ENCODE measurements around the gene HSD3B7.

The HSD3B7 gene

DNA sequence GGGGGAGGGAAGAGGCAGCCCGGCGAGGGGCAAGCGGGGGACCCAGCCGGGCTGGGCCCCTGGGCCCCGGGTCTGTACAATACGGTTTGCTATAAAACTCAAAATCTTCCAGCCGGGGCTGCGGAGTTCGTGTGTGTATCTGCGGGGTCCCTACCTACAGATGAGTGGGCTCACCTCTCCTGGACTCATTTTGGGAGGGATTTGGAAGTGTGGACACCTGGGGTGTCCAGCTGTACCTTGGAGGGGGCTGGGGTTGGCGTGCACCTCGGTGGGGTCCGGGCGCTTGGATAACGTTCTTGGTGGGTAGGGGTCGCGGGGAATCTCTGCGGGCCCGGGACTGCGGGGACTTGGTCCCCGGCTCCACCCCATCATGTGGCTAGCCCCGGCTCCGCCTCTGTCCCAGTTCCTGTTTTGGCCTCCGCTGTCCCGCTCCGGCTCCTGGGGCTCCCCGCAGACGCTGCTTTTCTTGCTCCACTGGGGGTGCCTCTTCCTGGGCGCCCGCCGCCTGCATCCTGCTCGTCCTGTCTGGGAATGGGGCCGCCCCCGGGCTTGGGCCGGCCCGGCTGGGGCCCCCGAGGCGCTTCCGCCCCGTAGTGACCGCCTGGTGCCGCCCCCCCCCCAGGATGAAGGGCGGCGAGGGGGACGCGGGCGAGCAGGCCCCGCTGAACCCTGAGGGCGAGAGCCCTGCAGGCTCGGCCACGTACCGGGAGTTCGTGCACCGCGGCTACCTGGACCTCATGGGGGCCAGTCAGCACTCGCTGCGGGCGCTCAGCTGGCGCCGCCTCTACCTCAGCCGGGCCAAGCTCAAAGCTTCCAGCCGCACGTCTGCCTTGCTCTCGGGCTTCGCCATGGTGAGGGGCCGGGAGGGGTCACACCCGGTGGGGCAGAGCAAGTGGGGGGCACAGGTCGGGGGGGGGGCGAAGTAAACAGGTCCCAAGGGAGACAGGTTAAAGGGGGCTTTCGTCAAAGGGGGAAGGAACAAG lies 36.0 kb upstream of the HSD3B7 start, which contains the start of gene ORAI3:
TSS of gene ORAI3 (plus strand) at position 402 of the 983 bp plus-strand sequence. CDS start at position 624, 222 bp downstream.
- peak within 1 kb of the TSS; percentile 82 to 91 for H3K4me3 ChIP-seq
- peak; percentile 81 to 89 for DNase-seq
- TF ChIP-seq, protein P1, sequence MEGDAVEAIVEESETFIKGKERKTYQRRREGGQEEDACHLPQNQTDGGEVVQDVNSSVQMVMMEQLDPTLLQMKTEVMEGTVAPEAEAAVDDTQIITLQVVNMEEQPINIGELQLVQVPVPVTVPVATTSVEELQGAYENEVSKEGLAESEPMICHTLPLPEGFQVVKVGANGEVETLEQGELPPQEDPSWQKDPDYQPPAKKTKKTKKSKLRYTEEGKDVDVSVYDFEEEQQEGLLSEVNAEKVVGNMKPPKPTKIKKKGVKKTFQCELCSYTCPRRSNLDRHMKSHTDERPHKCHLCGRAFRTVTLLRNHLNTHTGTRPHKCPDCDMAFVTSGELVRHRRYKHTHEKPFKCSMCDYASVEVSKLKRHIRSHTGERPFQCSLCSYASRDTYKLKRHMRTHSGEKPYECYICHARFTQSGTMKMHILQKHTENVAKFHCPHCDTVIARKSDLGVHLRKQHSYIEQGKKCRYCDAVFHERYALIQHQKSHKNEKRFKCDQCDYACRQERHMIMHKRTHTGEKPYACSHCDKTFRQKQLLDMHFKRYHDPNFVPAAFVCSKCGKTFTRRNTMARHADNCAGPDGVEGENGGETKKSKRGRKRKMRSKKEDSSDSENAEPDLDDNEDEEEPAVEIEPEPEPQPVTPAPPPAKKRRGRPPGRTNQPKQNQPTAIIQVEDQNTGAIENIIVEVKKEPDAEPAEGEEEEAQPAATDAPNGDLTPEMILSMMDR (IDR thresholded peaks at IDR 0.05), result no peak
- peaks cover 0 to 61% (median 49%) of the 10 kb centered on the region in 4 donors for H3K4me1 ChIP-seq
- no peaks in the 10 kb centered on the region for H3K27me3 ChIP-seq
- H3K36me3 ChIP-seq, result peaks cover 0 to 37% (median 8%) of the 10 kb centered on the region in 3 donors
- intact Hi-C loops (cut with DNase I; ENCODE audit: low total_unique reads), result loop anchor here (2.0 kb wide), 1 partner anchor 26 kb away; the partner anchor contains the start of gene FBXL19
- peak within 1 kb of the TSS; percentile 89 for H3K27ac ChIP-seq
- H3K9me3 ChIP-seq, result no peaks in the 10 kb centered on the region

DNA sequence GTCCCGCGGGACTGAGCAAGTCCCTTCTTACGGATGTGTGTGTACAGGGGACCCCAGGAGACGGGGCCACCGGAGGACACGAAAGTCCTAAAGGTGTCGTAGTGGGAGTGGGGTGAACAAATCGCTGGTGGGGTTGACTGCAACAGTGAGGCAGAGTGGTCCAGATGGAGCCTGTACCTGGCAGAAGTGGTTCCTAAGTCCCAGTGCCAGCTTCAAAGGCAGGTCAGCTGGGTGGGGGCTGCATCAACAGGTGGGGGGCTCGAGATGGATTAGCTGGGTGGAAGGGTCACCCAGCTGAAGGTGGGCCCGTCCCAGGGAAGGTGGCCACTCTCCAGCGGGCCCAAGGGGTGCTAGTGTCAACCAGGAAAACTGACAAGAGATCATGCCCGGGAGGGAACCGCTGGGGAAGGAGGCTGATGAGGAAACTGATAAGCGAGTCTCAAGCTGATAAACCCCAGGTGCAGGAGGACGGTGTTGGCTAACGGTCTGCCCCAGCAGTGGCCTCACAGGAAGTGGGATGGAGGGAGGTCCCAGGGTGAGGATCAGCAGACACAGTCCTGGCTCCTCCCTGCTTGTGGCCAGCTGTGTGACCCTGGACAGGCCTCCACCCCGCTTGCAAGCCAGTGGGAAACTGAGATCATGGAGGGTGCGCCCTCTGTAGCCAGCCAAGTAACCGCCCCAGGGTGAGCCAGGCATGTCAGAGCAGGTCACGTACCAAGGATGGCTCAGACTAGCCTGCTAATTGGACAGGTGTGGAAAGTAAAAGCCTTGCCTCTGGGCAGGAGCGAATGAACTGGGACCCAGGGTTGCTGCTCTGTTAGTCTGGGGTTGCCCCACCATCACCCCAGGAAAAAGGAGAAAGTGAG lies 35.1 kb upstream of the HSD3B7 start:
- Histone ChIP-seq H3K36me3 (peaks cover 0 to 28% (median 8%) of the 10 kb centered on the region in 3 donors), H3K4me1 (peaks cover 0 to 66% (median 50%) of the 10 kb centered on the region in 4 donors), H3K4me3 (peak overlapping the region; percentile 82 to 91), H3K27ac (peak overlapping the region; percentile 89), H3K27me3 (no peaks in the 10 kb centered on the region), H3K9me3 (no peaks in the 10 kb centered on the region)
- peak; percentile 93 to 94 for DNase-seq
- intact Hi-C loops (cut with DNase I; ENCODE audit: low total_unique reads), result loop anchor here (2.0 kb wide), 1 partner anchor 27 kb away; the partner anchor contains the start of gene FBXL19
- TF ChIP-seq, protein P1 (IDR thresholded peaks at IDR 0.05), result no peak

DNA sequence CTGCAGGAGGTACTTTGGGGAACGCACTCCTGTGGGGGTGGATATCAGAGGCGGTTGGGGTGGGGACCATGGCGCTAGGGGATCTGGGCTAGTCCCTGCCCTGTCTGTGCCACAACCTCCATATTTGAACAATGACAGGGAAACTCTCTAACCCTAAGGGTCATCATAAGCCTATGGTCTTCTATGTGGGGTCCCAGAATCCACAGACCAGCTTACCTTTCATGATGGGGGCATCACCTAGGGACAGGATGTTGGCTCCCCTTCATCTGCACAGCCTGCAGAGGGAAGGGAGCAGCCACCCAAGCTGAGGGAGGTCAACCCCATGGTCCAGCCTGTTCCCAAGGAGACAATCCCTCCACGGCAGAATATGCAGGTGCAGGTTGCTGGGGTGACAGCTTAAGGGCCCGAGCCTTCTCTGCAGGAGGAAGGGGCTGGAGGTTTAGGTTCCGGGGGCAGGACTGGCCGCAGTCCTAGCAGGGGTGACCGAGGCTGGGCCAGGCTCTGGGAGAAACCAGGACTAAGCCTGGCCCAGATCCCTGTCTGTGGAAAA lies 34.4 kb upstream of the HSD3B7 start:
- Histone ChIP-seq H3K36me3 (peaks cover 0 to 23% (median 8%) of the 10 kb centered on the region in 3 donors), H3K9me3 (no peaks in the 10 kb centered on the region), H3K4me3 (peak overlapping the region; percentile 82 to 91), H3K27me3 (no peaks in the 10 kb centered on the region), H3K27ac (peak overlapping the region; percentile 89), H3K4me1 (peaks cover 0 to 66% (median 50%) of the 10 kb centered on the region in 4 donors)
- DNase-seq, result no peak
- intact Hi-C loops (cut with DNase I; ENCODE audit: low total_unique reads), result no loop called here
- TF ChIP-seq, protein P1 (IDR thresholded peaks at IDR 0.05), result no peak

DNA sequence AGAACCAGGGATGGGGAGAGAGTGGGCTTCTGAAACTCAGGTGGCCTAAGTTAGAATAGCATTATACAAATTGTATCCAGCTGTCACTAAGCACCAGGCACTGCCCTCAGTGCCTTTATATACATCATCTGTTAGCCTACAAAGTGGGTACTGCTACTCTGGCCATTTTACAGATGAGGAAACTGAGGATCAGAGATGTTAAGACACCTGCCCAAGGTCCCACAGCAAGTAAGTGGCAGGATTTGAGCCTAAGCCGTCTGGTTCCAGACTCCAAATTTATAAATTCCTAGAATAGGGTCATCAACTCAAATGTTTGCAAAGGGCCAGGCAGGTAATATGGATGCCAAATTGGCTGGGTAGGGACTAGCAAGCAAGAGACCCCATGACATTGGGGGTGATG lies 33.8 kb upstream of the HSD3B7 start:
- H3K27me3 ChIP-seq, result no peaks in the 10 kb centered on the region
- H3K27ac ChIP-seq, result peak overlapping the region; percentile 89
- peaks cover 0 to 23% (median 8%) of the 10 kb centered on the region in 3 donors for H3K36me3 ChIP-seq
- intact Hi-C loops (cut with DNase I; ENCODE audit: low total_unique reads), result no loop called here
- no peaks in the 10 kb centered on the region for H3K9me3 ChIP-seq
- H3K4me3 ChIP-seq, result no peak overlapping the region
- DNase-seq, result no peak
- peaks cover 0 to 66% (median 50%) of the 10 kb centered on the region in 4 donors for H3K4me1 ChIP-seq
- TF ChIP-seq, protein P1 (IDR thresholded peaks at IDR 0.05), result no peak

DNA sequence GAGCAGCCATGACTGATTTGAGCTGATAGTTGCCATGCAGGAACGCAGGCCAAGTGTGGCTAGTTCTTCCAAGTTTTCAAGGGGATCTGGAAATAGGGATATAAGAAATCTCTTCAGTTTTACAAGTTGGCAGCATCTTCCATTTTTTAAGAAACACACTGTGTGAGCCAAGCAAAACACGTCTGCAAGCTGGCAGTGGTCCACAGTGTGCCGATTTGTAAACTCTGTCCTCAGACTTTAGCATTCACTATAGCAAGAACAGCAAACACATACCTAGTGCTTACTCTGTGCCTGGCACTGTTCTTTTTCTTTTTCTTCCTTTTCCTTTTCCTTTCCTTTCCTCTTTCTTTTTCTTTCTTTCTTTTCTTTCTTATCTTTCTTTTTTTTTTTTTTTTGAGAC lies 33.3 kb upstream of the HSD3B7 start:
- Histone ChIP-seq H3K27ac (peak overlapping the region; percentile 89), H3K27me3 (no peaks in the 10 kb centered on the region), H3K9me3 (no peaks in the 10 kb centered on the region), H3K4me1 (peaks cover 0 to 69% (median 53%) of the 10 kb centered on the region in 4 donors), H3K4me3 (no peak overlapping the region), H3K36me3 (peaks cover 0 to 18% (median 5%) of the 10 kb centered on the region in 3 donors)
- DNase-seq, result peak; percentile 89 to 94
- intact Hi-C loops (cut with DNase I; ENCODE audit: low total_unique reads), result no loop called here
- TF ChIP-seq, protein P1 (IDR thresholded peaks at IDR 0.05), result no peak
